Cardiac muscle cell (in vitro differentiated cells and primary cell): ENCODE data around the gene FER1L5. TPM values are rescaled to one million over a fixed set of nuclear protein-coding genes. Genes with fewer than 3 reads are reported as not detected.

Experiments
- DNase-seq, 2 donors: peaks; one replicate each; pipeline versions ENCODE4 v3.0.0 to v3.0.0-alpha.2; 2010 to 2017; ENCODE audit warnings: low read depth in 1 of 2, low spot score in 1 of 2
- H3K27ac ChIP-seq: fragments of 200-600 bp; sonication (generic); 2 replicates; pipeline ENCODE4 v1.5.1; 2016
- H3K27me3 ChIP-seq: fragments of 200-600 bp; sonication (generic); 2 replicates; pipeline ENCODE4 v1.6.0; 2016; ENCODE audit warnings: control low read depth
- H3K36me3 ChIP-seq: fragments of 200-600 bp; sonication (generic); 2 replicates; pipeline ENCODE4 v1.5.1; 2016; ENCODE audit warnings: control low read depth
- H3K4me1 ChIP-seq: fragments of 200-600 bp; sonication (generic); 2 replicates; pipeline ENCODE4 v1.8.1; 2017; ENCODE audit warnings: low read depth, mild to moderate bottlenecking, mixed run types
- H3K4me3 ChIP-seq: fragments of 200-600 bp; sonication (generic); 2 replicates; pipeline ENCODE4 v1.5.1; 2016; ENCODE audit warnings: mild to moderate bottlenecking
- H3K9me3 ChIP-seq: fragments of 200-600 bp; sonication (generic); 2 replicates; pipeline ENCODE4 v1.5.1; 2017; ENCODE audit warnings: low read depth, mild to moderate bottlenecking, control low read depth
- polyA plus RNA-seq: library from polyadenylated mRNA; unstranded; fragments of >200 nt; fragmentation: Nextera tagmentation; extraction: Ambion mirVana; gene quantifications from 2 replicates; pipeline ENCODE4 v1.2.1, GENCODE V29; 2016
- total RNA-seq: library from RNA; depleted of rRNA; stranded (reverse); fragments of >200 nt; gene quantifications from 2 replicates; pipeline ENCODE4 v1.2.3, GENCODE V29; 2016
- TF ChIP-seq, protein P1 (sequence below): IDR thresholded peaks from 2 replicates; pipeline ENCODE4 v1.5.1; 2012; ENCODE audit warnings: low read depth, mild to moderate bottlenecking, low read length

The FER1L5 gene
- total and polyA plus RNA-seq, 2 experiments from 2014 or later, result 1.9 to 2.1 TPM

GRCh38 chr2:96625571-96626552 lies 16.7 kb upstream of the FER1L5 start:
- TF ChIP-seq, protein P1, sequence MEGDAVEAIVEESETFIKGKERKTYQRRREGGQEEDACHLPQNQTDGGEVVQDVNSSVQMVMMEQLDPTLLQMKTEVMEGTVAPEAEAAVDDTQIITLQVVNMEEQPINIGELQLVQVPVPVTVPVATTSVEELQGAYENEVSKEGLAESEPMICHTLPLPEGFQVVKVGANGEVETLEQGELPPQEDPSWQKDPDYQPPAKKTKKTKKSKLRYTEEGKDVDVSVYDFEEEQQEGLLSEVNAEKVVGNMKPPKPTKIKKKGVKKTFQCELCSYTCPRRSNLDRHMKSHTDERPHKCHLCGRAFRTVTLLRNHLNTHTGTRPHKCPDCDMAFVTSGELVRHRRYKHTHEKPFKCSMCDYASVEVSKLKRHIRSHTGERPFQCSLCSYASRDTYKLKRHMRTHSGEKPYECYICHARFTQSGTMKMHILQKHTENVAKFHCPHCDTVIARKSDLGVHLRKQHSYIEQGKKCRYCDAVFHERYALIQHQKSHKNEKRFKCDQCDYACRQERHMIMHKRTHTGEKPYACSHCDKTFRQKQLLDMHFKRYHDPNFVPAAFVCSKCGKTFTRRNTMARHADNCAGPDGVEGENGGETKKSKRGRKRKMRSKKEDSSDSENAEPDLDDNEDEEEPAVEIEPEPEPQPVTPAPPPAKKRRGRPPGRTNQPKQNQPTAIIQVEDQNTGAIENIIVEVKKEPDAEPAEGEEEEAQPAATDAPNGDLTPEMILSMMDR, result no peak
- peaks cover 21% of the 10 kb centered on the region for H3K36me3 ChIP-seq

GRCh38 chr2:96626553-96626942 lies 16.0 kb upstream of the FER1L5 start:
- no peak for DNase-seq
- Histone ChIP-seq H3K27me3 (no peaks in the 10 kb centered on the region), H3K4me1 (no peaks in the 10 kb centered on the region), H3K36me3 (peaks cover 28% of the 10 kb centered on the region), H3K4me3 (no peak overlapping the region), H3K27ac (no peak overlapping the region), H3K9me3 (no peaks in the 10 kb centered on the region)
- TF ChIP-seq, protein P1, result no peak

More at GRCh38 chr2:96625571-96626552, 16.7 kb upstream of the FER1L5 start:
- no peaks in the 10 kb centered on the region for H3K4me1 ChIP-seq
- DNase-seq, result peak in 1 of 2 donors; percentile 25
- H3K9me3 ChIP-seq, result no peaks in the 10 kb centered on the region
- H3K27me3 ChIP-seq, result no peaks in the 10 kb centered on the region
- no peak overlapping the region for H3K4me3 ChIP-seq
- no peak overlapping the region for H3K27ac ChIP-seq

GRCh38 chr2:96631804-96632435 lies 10.6 kb upstream of the FER1L5 start:
- Histone ChIP-seq H3K27me3 (no peaks in the 10 kb centered on the region), H3K4me3 (no peak overlapping the region), H3K4me1 (peaks cover 8% of the 10 kb centered on the region), H3K27ac (no peak overlapping the region), H3K36me3 (peaks cover 28% of the 10 kb centered on the region), H3K9me3 (no peaks in the 10 kb centered on the region)
- TF ChIP-seq, protein P1, result no peak
- no peak for DNase-seq

GRCh38 chr2:96633641-96634040 lies 8.9 kb upstream of the FER1L5 start:
- DNase-seq, result no peak
- no peak overlapping the region for H3K27ac ChIP-seq
- H3K9me3 ChIP-seq, result no peaks in the 10 kb centered on the region
- H3K36me3 ChIP-seq, result peaks cover 23% of the 10 kb centered on the region
- H3K4me3 ChIP-seq, result no peak overlapping the region
- H3K27me3 ChIP-seq, result no peaks in the 10 kb centered on the region
- H3K4me1 ChIP-seq, result peaks cover 13% of the 10 kb centered on the region
- TF ChIP-seq, protein P1, result no peak

- Histone ChIP-seq H3K4me1 (peaks cover 13% of the 10 kb centered on the region), H3K4me3 (peak overlapping the region; percentile 51), H3K9me3 (no peaks in the 10 kb centered on the region), H3K27ac (no peak overlapping the region), H3K36me3 (peaks cover 4% of the 10 kb centered on the region), H3K27me3 (no peaks in the 10 kb centered on the region)
- TF ChIP-seq, protein P1, result no peak
- peak in 1 of 2 donors; percentile 15 for DNase-seq
These were observed 5.9 kb upstream of the FER1L5 start for GRCh38 chr2:96636551-96637171.
